Esophagus muscularis mucosa (tissue), 3 donors: ENCODE data around the gene APOO.

Experiments
- POLR2A ChIP-seq: fragments of 450-650 bp; IDR thresholded peaks from one replicate; pipeline ENCODE4 v1.6.1; 2017; ENCODE audit warnings: antibody characterized with exemption, moderate library complexity, mild to moderate bottlenecking, low read depth
- POLR2AphosphoS5 ChIP-seq, 2 donors: sonication (generic); formaldehyde crosslinking; IDR thresholded peaks; one replicate each; pipeline ENCODE4 v1.6.1; 2017; ENCODE audit warnings: antibody characterized with exemption in 2 of 2
- TF ChIP-seq, protein P1 (sequence below), 3 experiments: fragments of 200-600 bp in 2 of 3; fragments of 450-650 bp in 1 of 3; sonication (generic) in 2 of 3; IDR thresholded peaks; one replicate each; pipeline ENCODE4 v1.5.1; 2017 to 2019; ENCODE audit warnings: antibody characterized with exemption in 3 of 3, mild to moderate bottlenecking in 2 of 3, moderate library complexity in 1 of 3

DNA sequence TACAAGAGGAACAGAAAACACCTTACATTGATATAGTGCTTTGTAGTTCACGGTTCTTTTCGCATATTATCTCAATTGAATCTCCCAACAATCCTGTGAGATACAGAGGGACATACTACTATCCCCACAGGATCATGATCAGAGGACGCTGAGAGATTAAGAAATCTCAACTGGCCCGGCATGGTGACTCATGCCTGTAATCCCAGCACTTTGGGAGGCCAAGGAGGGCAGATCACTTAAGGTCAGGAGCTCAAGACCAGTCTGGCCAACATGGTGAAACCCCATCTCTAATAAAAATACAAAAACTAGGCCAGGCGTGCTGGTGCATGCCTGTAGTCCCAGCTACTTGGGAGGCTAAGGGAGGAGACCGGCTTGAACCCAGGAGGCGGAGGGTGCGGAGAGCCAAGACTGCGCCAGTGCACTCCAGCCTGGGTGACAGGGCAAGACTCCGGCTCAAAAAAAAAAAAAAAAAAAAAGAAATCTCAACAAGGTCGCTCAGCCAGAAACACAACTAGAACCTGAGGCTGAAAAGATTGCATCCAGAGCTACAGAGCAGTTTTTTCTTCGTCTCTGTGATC lies 7.4 kb downstream of the APOO start:
- TF ChIP-seq POLR2A (no peak), POLR2AphosphoS5 (IDR thresholded peaks at IDR 0.05) (no peak)
- TF ChIP-seq, protein P1, sequence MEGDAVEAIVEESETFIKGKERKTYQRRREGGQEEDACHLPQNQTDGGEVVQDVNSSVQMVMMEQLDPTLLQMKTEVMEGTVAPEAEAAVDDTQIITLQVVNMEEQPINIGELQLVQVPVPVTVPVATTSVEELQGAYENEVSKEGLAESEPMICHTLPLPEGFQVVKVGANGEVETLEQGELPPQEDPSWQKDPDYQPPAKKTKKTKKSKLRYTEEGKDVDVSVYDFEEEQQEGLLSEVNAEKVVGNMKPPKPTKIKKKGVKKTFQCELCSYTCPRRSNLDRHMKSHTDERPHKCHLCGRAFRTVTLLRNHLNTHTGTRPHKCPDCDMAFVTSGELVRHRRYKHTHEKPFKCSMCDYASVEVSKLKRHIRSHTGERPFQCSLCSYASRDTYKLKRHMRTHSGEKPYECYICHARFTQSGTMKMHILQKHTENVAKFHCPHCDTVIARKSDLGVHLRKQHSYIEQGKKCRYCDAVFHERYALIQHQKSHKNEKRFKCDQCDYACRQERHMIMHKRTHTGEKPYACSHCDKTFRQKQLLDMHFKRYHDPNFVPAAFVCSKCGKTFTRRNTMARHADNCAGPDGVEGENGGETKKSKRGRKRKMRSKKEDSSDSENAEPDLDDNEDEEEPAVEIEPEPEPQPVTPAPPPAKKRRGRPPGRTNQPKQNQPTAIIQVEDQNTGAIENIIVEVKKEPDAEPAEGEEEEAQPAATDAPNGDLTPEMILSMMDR (IDR thresholded peaks at IDR 0.05), result no peak
